ENCODE measurements around the gene CDHR5. TPM values are rescaled to one million over a fixed set of nuclear protein-coding genes. Genes with fewer than 3 reads are reported as not detected.

The CDHR5 gene
- total and polyA plus RNA-seq, 9 donors, result 0.07 to 2.3 (median 0.21) TPM; not detected in 5

DNA sequence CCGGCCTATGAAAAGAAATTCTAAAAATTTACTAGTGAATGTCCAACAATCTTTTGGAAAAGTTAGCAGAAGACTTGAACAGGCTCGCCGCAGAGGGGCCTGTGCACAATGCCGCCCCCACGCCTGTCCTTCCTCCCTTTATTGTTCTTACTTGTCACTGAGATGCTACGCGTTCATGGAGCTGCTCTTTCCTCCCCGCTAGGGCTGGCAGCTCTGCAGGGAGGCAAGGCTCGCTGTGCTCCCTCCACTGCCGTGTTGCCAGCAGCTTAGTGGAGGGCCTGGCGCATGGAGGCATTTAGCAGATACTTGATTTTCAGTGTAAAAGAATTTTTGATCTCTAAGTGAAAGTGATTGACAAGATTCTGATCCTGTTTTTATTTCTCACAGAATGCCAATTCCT is 33.8 kb downstream of the CDHR5 start:
- intact Hi-C loops (cut with DNase I), result no loop called here
- 74 to 79% (median 78%) methylated on average over 11 of the region's 11 CpGs for WGBS, 3 donors

DNA sequence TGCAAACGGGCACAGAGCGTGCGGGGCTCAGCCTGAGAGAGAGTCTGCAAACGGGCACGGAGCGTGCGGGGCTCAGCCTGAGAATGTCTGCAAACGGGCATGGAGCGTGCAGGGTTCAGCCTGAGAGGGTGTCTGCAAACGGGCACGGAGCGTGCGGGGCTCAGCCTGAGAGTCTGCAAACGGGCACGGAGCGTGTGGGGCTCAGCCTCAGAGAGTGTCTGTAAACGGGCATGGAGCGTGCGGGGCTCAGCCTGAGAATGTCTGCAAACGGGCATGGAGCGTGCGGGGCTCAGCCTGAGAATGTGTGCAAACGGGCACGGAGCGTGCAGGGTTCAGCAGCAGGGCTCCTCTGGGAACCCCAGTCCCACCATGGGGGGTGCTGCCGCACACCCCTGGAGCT is 35.0 kb downstream of the CDHR5 start:
- no peaks in the 10 kb centered on the region for H3K4me1 ChIP-seq (ENCODE audit: insufficient read depth)
- no peaks in the 10 kb centered on the region for H3K9me3 ChIP-seq
- no peak overlapping the region for H3K27ac ChIP-seq
- no peaks in the 10 kb centered on the region for H3K27me3 ChIP-seq
- 93 to 94% (median 93%) methylated on average over 26 of the region's 26 CpGs for WGBS, 3 donors
- peak in 1 of 5 donors; percentile 28 for DNase-seq
- intact Hi-C loops (cut with DNase I), result no loop called here
- no peaks in the 10 kb centered on the region for H3K36me3 ChIP-seq
- no peak overlapping the region for H3K4me3 ChIP-seq
- TF ChIP-seq, protein P1, sequence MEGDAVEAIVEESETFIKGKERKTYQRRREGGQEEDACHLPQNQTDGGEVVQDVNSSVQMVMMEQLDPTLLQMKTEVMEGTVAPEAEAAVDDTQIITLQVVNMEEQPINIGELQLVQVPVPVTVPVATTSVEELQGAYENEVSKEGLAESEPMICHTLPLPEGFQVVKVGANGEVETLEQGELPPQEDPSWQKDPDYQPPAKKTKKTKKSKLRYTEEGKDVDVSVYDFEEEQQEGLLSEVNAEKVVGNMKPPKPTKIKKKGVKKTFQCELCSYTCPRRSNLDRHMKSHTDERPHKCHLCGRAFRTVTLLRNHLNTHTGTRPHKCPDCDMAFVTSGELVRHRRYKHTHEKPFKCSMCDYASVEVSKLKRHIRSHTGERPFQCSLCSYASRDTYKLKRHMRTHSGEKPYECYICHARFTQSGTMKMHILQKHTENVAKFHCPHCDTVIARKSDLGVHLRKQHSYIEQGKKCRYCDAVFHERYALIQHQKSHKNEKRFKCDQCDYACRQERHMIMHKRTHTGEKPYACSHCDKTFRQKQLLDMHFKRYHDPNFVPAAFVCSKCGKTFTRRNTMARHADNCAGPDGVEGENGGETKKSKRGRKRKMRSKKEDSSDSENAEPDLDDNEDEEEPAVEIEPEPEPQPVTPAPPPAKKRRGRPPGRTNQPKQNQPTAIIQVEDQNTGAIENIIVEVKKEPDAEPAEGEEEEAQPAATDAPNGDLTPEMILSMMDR (IDR thresholded peaks at IDR 0.05), result no peak
- TF ChIP-seq EP300 (IDR thresholded peaks at IDR 0.05) (no peak), POLR2A (IDR thresholded peaks at IDR 0.05) (no peak)

More for the DNA sequence above, 33.8 kb downstream of the CDHR5 start:
- TF ChIP-seq EP300 (IDR thresholded peaks at IDR 0.05), result no peak
- no peak for TF ChIP-seq POLR2A (IDR thresholded peaks at IDR 0.05)
- TF ChIP-seq, protein P1 (IDR thresholded peaks at IDR 0.05), result no peak
- H3K4me3 ChIP-seq, result no peak overlapping the region
- no peaks in the 10 kb centered on the region for H3K9me3 ChIP-seq
- DNase-seq, result no peak
- H3K27me3 ChIP-seq, result no peaks in the 10 kb centered on the region
- no peaks in the 10 kb centered on the region for H3K4me1 ChIP-seq (ENCODE audit: insufficient read depth)
- H3K36me3 ChIP-seq, result no peaks in the 10 kb centered on the region
- H3K27ac ChIP-seq, result no peak overlapping the region

DNA sequence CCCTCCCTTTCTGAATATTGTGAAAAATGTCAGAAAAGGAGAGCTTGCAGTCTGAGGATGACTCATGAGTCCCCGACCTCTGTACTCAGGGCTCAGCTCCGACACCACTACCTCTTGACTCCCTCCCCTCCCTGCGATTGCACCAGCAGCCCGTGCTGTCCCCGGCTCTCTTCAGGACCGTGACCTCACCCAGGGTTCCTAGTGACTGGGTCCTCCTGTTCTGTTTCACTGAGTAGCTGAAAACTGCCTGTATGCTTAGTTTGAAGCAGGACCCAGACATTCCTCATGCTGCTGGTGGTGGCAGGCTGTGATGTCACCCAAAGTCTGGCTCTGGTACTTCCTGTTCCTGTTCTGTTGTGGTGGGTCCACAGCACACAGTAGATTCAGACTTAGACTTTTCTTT is 36.8 kb downstream of the CDHR5 start:
- 20 to 39% (median 30%) methylated on average over 6 of the region's 6 CpGs for WGBS, 3 donors

DNA sequence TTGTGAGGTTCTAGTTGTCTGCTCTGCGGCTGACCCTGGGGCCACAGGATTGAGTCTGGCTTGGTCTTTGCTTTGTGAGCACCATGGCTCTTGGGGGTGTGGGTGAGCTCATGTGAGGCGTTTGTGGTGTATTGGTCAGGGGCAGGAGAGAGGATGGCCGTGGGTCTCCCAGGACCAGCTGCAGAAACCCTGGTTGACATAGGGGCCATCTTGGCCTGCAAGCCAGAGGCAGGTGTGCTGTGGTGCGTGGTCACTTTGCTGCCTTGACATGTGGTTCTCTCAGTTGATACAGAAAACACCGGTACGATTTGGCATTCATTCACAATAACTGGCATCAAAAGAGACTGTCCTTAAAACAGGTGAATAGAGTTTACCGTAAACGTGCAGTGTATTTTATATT is 37.2 kb downstream of the CDHR5 start:
- H3K4me1 ChIP-seq (ENCODE audit: insufficient read depth), result no peaks in the 10 kb centered on the region
- 65 to 73% (median 67%) methylated on average over 8 of the region's 8 CpGs for WGBS, 3 donors
- H3K27me3 ChIP-seq, result no peaks in the 10 kb centered on the region
- intact Hi-C loops (cut with DNase I), result no loop called here
- TF ChIP-seq EP300 (IDR thresholded peaks at IDR 0.05) (no peak), POLR2A (IDR thresholded peaks at IDR 0.05) (no peak)
- TF ChIP-seq, protein P1 (IDR thresholded peaks at IDR 0.05), result no peak
- no peak overlapping the region for H3K27ac ChIP-seq
- no peak for DNase-seq
- H3K4me3 ChIP-seq, result no peak overlapping the region
- no peaks in the 10 kb centered on the region for H3K36me3 ChIP-seq
- H3K9me3 ChIP-seq, result no peaks in the 10 kb centered on the region

More for the DNA sequence above, 36.8 kb downstream of the CDHR5 start:
- intact Hi-C loops (cut with DNase I), result no loop called here
- DNase-seq, result peak in 1 of 5 donors; percentile 49
- Histone ChIP-seq H3K27me3 (no peaks in the 10 kb centered on the region), H3K4me3 (no peak overlapping the region), H3K9me3 (no peaks in the 10 kb centered on the region), H3K36me3 (no peaks in the 10 kb centered on the region), H3K4me1 (ENCODE audit: insufficient read depth) (no peaks in the 10 kb centered on the region), H3K27ac (no peak overlapping the region)
- TF ChIP-seq, protein P1 (IDR thresholded peaks at IDR 0.05), result no peak
- TF ChIP-seq POLR2A (IDR thresholded peaks at IDR 0.05), result no peak
- no peak for TF ChIP-seq EP300 (IDR thresholded peaks at IDR 0.05)

Data from ovary (tissue), 9 donors.